Uterus (tissue), 4 donors: ENCODE measurements around the gene DGKH. TPM values are rescaled to one million over a fixed set of nuclear protein-coding genes. Genes with fewer than 3 reads are reported as not detected.

Experiments used
- DNase-seq, 2 donors: peaks; one replicate each; pipeline ENCODE4 v3.0.0-alpha.2; 2019 to 2020
- H3K27ac ChIP-seq, 2 donors: fragments of 200-600 bp; sonication (generic); 1 replicate in 1 of 2; 2 replicates in 1 of 2; pipeline ENCODE4 v1.5.1; 2016 to 2018
- H3K27me3 ChIP-seq, 2 donors: fragments of 200-600 bp; sonication (generic); one replicate each; pipeline ENCODE4 v1.5.1; 2018 to 2019; ENCODE audit warnings: control low read depth in 1 of 2
- H3K36me3 ChIP-seq, 2 donors: fragments of 200-600 bp; sonication (generic); one replicate each; pipeline ENCODE4 v1.5.1; 2019; ENCODE audit warnings: control low read depth in 1 of 2
- H3K4me1 ChIP-seq, 2 donors: fragments of 200-600 bp; sonication (generic); one replicate each; pipeline ENCODE4 v1.5.1; 2018 to 2019; ENCODE audit warnings: control low read depth in 1 of 2
- H3K4me3 ChIP-seq, 2 donors: fragments of 200-600 bp; sonication (generic); 1 replicate in 1 of 2; 2 replicates in 1 of 2; pipeline ENCODE4 v1.5.1; 2018 to 2019; ENCODE audit warnings: mild to moderate bottlenecking in 1 of 2
- H3K9me3 ChIP-seq, 2 donors: fragments of 200-600 bp; sonication (generic); one replicate each; pipeline ENCODE4 v1.5.1; 2019; ENCODE audit warnings: control low read depth in 1 of 2
- POLR2A ChIP-seq, 2 donors: fragments of 450-650 bp; IDR thresholded peaks; one replicate each; pipeline ENCODE4 v1.6.1; 2016; ENCODE audit warnings: antibody characterized with exemption in 2 of 2, mild to moderate bottlenecking in 1 of 2, moderate library complexity in 1 of 2
- intact Hi-C: fragments of 100-400 bp; cut with DNase I; formaldehyde crosslinking; loops from one replicate; pipeline ENCODE4 v1.15.1; 2023; ENCODE audit warnings: low total_unique reads
- total RNA-seq, 4 donors: library from RNA; depleted of rRNA in 3 of 4; stranded (reverse); fragments of >200 nt in 3 of 4; gene quantifications; one replicate each; pipeline versions ENCODE4 v1.1.0 to v1.2.4, GENCODE V29; 2014 to 2023
- TF ChIP-seq, protein P1 (sequence below), 4 experiments: fragments of 200-600 bp in 2 of 4; fragments of 450-650 bp in 2 of 4; sonication (generic) in 2 of 4; IDR thresholded peaks; one replicate each; pipeline ENCODE4 v1.5.1; 2016 to 2019; ENCODE audit warnings: antibody characterized with exemption in 4 of 4, mild to moderate bottlenecking in 2 of 4, moderate library complexity in 1 of 4
- donor health status: DM: yes; HTN: yes; CAD: no.

The DGKH gene
- total RNA-seq, 4 donors from 2014 or later = 18.8 to 50.0 (median 36.5) TPM

DNA sequence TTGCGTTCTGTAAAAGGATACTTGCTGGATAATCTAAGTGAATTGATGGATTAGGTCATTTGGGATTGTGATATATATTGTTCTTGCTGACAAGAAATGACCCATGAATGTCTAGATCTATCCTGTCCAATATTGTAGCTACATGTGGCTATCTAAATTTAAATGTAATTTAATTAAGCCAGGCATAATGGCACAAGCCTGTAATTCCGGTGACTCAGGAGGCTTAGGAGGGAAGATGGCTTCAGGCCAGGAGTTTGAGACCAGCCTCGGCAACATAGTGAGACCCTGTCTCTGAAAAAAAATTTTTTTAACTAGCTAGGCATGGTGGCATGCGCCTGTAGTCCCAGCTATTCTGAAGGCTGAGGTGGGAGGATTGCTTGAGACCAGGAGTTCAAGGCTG is 184.2 kb downstream of the DGKH start:
- Histone ChIP-seq H3K9me3 (no peaks in the 10 kb centered on the region), H3K27me3 (no peaks in the 10 kb centered on the region), H3K4me1 (no peaks in the 10 kb centered on the region), H3K36me3 (no peaks in the 10 kb centered on the region), H3K27ac (no peak overlapping the region), H3K4me3 (no peak overlapping the region)
- TF ChIP-seq, protein P1, sequence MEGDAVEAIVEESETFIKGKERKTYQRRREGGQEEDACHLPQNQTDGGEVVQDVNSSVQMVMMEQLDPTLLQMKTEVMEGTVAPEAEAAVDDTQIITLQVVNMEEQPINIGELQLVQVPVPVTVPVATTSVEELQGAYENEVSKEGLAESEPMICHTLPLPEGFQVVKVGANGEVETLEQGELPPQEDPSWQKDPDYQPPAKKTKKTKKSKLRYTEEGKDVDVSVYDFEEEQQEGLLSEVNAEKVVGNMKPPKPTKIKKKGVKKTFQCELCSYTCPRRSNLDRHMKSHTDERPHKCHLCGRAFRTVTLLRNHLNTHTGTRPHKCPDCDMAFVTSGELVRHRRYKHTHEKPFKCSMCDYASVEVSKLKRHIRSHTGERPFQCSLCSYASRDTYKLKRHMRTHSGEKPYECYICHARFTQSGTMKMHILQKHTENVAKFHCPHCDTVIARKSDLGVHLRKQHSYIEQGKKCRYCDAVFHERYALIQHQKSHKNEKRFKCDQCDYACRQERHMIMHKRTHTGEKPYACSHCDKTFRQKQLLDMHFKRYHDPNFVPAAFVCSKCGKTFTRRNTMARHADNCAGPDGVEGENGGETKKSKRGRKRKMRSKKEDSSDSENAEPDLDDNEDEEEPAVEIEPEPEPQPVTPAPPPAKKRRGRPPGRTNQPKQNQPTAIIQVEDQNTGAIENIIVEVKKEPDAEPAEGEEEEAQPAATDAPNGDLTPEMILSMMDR (IDR thresholded peaks at IDR 0.05) = no peak
- TF ChIP-seq POLR2A (IDR thresholded peaks at IDR 0.05) = no peak
- DNase-seq = no peak
- intact Hi-C loops = no loop called here

DNA sequence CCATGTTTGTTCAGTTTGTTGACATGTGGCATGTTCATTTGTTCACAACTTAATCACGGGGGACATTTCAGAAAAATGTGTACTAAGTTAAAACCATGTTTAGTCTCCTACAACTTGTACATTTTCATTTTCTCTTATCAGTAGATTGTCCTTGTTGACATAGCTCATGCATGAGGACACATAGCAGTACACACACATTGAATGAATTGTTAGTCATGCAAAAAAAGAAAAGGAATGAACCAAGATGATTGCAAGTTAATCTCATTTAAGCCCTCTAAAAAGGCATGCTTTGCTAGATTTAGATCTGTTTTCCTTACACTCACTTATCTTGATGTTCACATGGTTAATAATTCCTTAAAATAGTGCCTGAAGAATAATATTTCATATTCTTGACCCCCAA is 185.3 kb downstream of the DGKH start:
- intact Hi-C loops = no loop called here
- Histone ChIP-seq H3K36me3 (no peaks in the 10 kb centered on the region), H3K9me3 (no peaks in the 10 kb centered on the region), H3K27me3 (no peaks in the 10 kb centered on the region), H3K27ac (no peak overlapping the region), H3K4me3 (no peak overlapping the region), H3K4me1 (no peaks in the 10 kb centered on the region)
- no peak for DNase-seq
- TF ChIP-seq POLR2A (IDR thresholded peaks at IDR 0.05) = no peak
- TF ChIP-seq, protein P1 (IDR thresholded peaks at IDR 0.05) = no peak

DNA sequence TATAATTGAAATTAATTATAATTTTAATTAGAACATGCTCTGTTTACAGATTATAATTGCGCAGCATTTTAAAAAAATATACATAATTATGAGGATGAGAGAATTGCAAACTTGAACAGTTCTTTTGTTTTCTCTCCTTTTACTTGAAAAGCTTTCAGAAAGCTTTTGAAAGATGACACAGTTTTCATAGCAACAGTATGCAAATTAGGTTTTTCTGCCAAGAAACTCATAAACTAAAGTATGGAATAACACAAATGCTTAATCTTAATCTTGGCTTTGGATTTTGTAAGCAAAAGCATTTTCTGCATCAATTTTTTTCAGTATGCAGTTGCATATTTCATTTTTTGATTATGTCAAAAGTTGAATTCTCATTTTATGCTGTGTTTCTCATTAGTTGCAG is 190.7 kb downstream of the DGKH start:
- DNase-seq = no peak
- H3K36me3 ChIP-seq = no peaks in the 10 kb centered on the region
- no peak overlapping the region for H3K4me3 ChIP-seq
- no peak overlapping the region for H3K27ac ChIP-seq
- intact Hi-C loops = no loop called here
- TF ChIP-seq, protein P1 (IDR thresholded peaks at IDR 0.05) = no peak
- TF ChIP-seq POLR2A (IDR thresholded peaks at IDR 0.05) = no peak
- no peaks in the 10 kb centered on the region for H3K9me3 ChIP-seq
- no peaks in the 10 kb centered on the region for H3K27me3 ChIP-seq
- no peaks in the 10 kb centered on the region for H3K4me1 ChIP-seq

DNA sequence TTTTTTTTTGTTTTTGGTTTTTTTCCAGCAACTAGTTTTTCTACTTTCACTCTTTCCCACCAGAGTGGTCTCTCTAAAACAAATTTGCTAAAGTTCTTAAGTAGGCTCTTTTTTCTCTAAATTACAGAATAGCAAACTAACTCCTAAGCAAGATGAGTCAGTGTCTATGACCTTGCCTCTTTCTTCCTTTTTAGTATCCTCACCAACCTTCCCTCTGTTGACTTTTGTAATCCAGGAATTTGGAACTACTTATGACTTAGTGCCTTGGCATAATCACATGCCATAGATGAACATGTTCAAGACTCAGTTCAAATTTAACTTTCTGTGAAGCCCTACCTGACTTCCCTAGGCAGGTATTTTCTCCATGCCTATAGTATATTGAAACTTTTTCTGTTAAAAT is 191.2 kb downstream of the DGKH start:
- Histone ChIP-seq H3K27ac (no peak overlapping the region), H3K4me3 (no peak overlapping the region), H3K4me1 (no peaks in the 10 kb centered on the region), H3K27me3 (no peaks in the 10 kb centered on the region), H3K9me3 (no peaks in the 10 kb centered on the region), H3K36me3 (no peaks in the 10 kb centered on the region)
- DNase-seq = no peak
- intact Hi-C loops = no loop called here
- no peak for TF ChIP-seq POLR2A (IDR thresholded peaks at IDR 0.05)
- TF ChIP-seq, protein P1 (IDR thresholded peaks at IDR 0.05) = no peak

DNA sequence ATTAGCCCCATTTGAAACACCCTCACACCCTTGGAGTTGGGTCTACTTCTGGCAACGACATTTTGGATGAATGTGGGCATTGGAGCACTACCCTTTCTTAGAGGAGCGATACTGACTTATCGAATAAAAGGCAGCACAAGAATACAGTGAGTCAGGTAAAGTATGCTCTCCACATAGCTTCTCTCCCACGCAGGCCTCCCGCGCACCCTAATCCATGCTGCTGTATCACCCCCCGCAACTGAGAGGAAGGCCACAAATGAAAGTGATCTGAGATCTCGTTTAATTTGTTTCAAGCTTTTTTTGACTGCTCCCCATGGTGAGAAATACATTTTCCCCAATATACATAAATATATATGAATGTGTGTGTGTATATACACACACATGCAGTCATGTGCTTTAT is 198.1 kb downstream of the DGKH start:
- H3K27me3 ChIP-seq = no peaks in the 10 kb centered on the region
- intact Hi-C loops = no loop called here
- no peak overlapping the region for H3K27ac ChIP-seq
- H3K36me3 ChIP-seq = no peaks in the 10 kb centered on the region
- no peak for DNase-seq
- TF ChIP-seq, protein P1 (IDR thresholded peaks at IDR 0.05) = no peak
- TF ChIP-seq POLR2A (IDR thresholded peaks at IDR 0.05) = no peak
- no peaks in the 10 kb centered on the region for H3K9me3 ChIP-seq
- no peaks in the 10 kb centered on the region for H3K4me1 ChIP-seq
- no peak overlapping the region for H3K4me3 ChIP-seq
